Measurements from ENCODE around the gene ELMO1. TPM values are rescaled to one million over a fixed set of nuclear protein-coding genes. Genes with fewer than 3 reads are reported as not detected.

ELMO1 gene
- total RNA-seq, 1 experiment from 2014 or later: 1.1 TPM

DNA sequence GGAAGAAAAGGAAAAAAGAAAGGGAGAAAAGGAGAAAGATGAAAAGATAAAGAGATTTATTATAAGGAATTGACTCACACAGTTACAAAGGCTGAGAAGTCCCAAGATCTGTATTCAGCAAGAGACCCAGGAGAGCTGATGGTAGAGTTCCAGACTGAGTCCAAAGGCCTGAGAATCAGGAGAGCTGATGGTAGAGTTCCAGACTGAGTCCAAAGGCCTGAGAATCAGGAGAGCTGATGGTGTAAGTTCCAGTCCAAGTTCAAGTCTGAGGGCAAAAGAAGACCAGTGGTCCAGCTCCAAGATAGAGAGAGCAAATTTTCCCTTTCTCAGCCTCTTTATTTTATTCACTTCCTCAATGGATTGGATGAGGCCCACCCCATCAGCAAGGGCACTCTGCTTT is 627.0 kb downstream of the ELMO1 start:
- H3K79me2 ChIP-seq (ENCODE audit: insufficient read depth, low read length): no peaks in the 10 kb centered on the region
- H3K9me2 ChIP-seq (ENCODE audit: insufficient read depth): no peaks in the 10 kb centered on the region
- DNase-seq (ENCODE audit: low read depth, low spot score) (no peak), ATAC-seq (no peak)
- H3K27ac ChIP-seq (ENCODE audit: low read depth, low read length): no peak overlapping the region
- intact Hi-C loops (cut with micrococcal nuclease): loop anchor here (10.0 kb wide), 1 partner anchor 363 kb away; no protein-coding TSS in a partner anchor
- no peak overlapping the region for H3K9ac ChIP-seq (ENCODE audit: low read length)
- no peaks in the 10 kb centered on the region for H4K20me1 ChIP-seq (ENCODE audit: insufficient read depth)
- H3K36me3 ChIP-seq (ENCODE audit: control insufficient read depth in 1 of 2, insufficient read depth in 2 of 2, low read length in 2 of 2): no peaks in the 10 kb centered on the region
- no TSS peak for BruUV-seq (replicated peaks)
- TF ChIP-seq CEBPB (IDR thresholded peaks at IDR 0.05; ENCODE audit: low read depth) (no peak), JUND (IDR thresholded peaks at IDR 0.05) (no peak), ELF1 (IDR thresholded peaks at IDR 0.05; ENCODE audit: borderline replicate concordance, low read depth) (no peak), SP1 (IDR thresholded peaks at IDR 0.05; ENCODE audit: low read depth) (no peak), RAD21 (IDR thresholded peaks at IDR 0.05; ENCODE audit: low read depth) (no peak), FOSL1 (IDR thresholded peaks at IDR 0.05; ENCODE audit: low read depth) (no peak), POLR2AphosphoS5 (IDR thresholded peaks at IDR 0.05; ENCODE audit: low read depth, low read length) (no peak)
- H3K4me2 ChIP-seq (ENCODE audit: low read length): no peak overlapping the region
- no peaks in the 10 kb centered on the region for H3K9me3 ChIP-seq (ENCODE audit: control insufficient read depth in 1 of 2, insufficient read depth in 1 of 2, low read depth in 1 of 2, low read length in 2 of 2)
- ChIA-PET RAD21 (ENCODE audit: low non-redundant PET in 1 of 2, low total read pairs in 2 of 2, uncharacterized antibody in 2 of 2, unreplicated experiment in 2 of 2) (no interaction called here), CTCF (no interaction called here), POLR2A (no interaction called here)
- H3K4me3 ChIP-seq (replicated peaks in 1 of 2; ENCODE audit: low read depth in 1 of 2, low read length in 2 of 2): no peak overlapping the region
- no peak overlapping the region for H2AFZ ChIP-seq (ENCODE audit: low read depth, low read length, poor library complexity, severe bottlenecking)
- H3K4me1 ChIP-seq (ENCODE audit: control insufficient read depth in 1 of 2, insufficient read depth in 2 of 2, low read length in 2 of 2): no peaks in the 10 kb centered on the region
- H3K27me3 ChIP-seq (ENCODE audit: insufficient read depth, low read length): peaks cover 9% of the 10 kb centered on the region; the same call in 1 of the 2 replicates

DNA sequence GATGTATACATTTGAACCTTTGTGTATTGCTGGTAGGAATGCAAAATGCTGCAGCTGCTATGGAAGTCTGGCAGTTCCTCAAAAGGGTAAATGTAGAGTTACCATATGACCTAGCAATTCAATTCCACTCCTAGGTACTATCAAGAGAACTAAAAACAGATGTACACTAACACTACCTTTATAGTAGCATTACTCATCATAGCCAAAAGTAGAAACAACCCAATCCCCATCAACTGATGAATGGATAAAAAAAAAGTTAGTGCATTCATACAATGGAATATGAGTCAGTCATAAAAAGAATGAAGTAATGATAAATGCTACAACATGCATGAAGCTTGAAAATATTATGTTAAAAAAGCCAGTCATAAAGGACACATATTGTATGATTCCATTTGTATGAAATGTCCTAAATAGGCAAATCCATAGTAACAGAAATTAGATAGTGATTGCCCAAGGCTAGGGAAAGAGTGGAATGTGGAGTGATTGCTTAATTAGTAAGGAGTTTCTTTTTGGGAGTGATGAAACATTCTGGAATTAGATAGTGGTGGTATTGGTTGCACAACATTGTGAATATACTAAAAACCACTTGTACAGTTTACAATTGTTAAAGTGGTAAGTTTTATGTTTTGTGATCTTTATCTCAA is 628.0 kb downstream of the ELMO1 start:
- Histone ChIP-seq H2AFZ (ENCODE audit: low read depth, low read length, poor library complexity, severe bottlenecking) (no peak overlapping the region), H3K9me2 (ENCODE audit: insufficient read depth) (no peaks in the 10 kb centered on the region), H3K4me2 (ENCODE audit: low read length) (no peak overlapping the region), H3K4me3 (replicated peaks in 1 of 2; ENCODE audit: low read depth in 1 of 2, low read length in 2 of 2) (no peak overlapping the region), H4K20me1 (ENCODE audit: insufficient read depth) (no peaks in the 10 kb centered on the region), H3K27me3 (ENCODE audit: insufficient read depth, low read length) (peaks cover 9% of the 10 kb centered on the region; the same call in 1 of the 2 replicates), H3K9me3 (ENCODE audit: control insufficient read depth in 1 of 2, insufficient read depth in 1 of 2, low read depth in 1 of 2, low read length in 2 of 2) (no peaks in the 10 kb centered on the region), H3K4me1 (ENCODE audit: control insufficient read depth in 1 of 2, insufficient read depth in 2 of 2, low read length in 2 of 2) (no peaks in the 10 kb centered on the region), H3K27ac (ENCODE audit: low read depth, low read length) (no peak overlapping the region), H3K36me3 (ENCODE audit: control insufficient read depth in 1 of 2, insufficient read depth in 2 of 2, low read length in 2 of 2) (no peaks in the 10 kb centered on the region), H3K9ac (ENCODE audit: low read length) (no peak overlapping the region), H3K79me2 (ENCODE audit: insufficient read depth, low read length) (no peaks in the 10 kb centered on the region)
- ChIA-PET RAD21 (ENCODE audit: low non-redundant PET in 1 of 2, low total read pairs in 2 of 2, uncharacterized antibody in 2 of 2, unreplicated experiment in 2 of 2) (no interaction called here), CTCF (no interaction called here), POLR2A (no interaction called here)
- no TSS peak for BruUV-seq (replicated peaks)
- DNase-seq (ENCODE audit: low read depth, low spot score) (no peak), ATAC-seq (no peak)
- intact Hi-C loops (cut with micrococcal nuclease): loop anchor here (10.0 kb wide), 1 partner anchor 364 kb away; no protein-coding TSS in a partner anchor
- TF ChIP-seq ZFX (IDR thresholded peaks at IDR 0.05) (no peak), SRF (IDR thresholded peaks at IDR 0.05; ENCODE audit: low read depth) (no peak), POLR2A (IDR thresholded peaks at IDR 0.05; ENCODE audit: borderline replicate concordance, extremely low read depth, insufficient read depth, insufficient read length) (no peak), TCF7L2 (IDR thresholded peaks at IDR 0.05; ENCODE audit: borderline replicate concordance, extremely low read depth, insufficient read depth, insufficient read length) (no peak), EGR1 (IDR thresholded peaks at IDR 0.05; ENCODE audit: low read depth) (no peak), FOSL1 (IDR thresholded peaks at IDR 0.05; ENCODE audit: low read depth) (no peak), ZNF274 (IDR thresholded peaks at IDR 0.05; ENCODE audit: low read depth, low read length) (no peak), CTCF (IDR thresholded peaks at IDR 0.05 in 2 of 3, conservative IDR thresholded peaks at IDR 0.05 in 1 of 3; ENCODE audit: borderline replicate concordance in 1 of 3, insufficient read depth in 1 of 3, low read depth in 2 of 3, low read length in 2 of 3) (no peak), EZH2 (IDR thresholded peaks at IDR 0.05) (no peak), SIN3A (IDR thresholded peaks at IDR 0.05; ENCODE audit: low read depth) (no peak), MAX (IDR thresholded peaks at IDR 0.05) (no peak), EZH2phosphoT487 (IDR thresholded peaks at IDR 0.05; ENCODE audit: borderline replicate concordance) (no peak), JUND (IDR thresholded peaks at IDR 0.05) (no peak), RAD21 (IDR thresholded peaks at IDR 0.05; ENCODE audit: low read depth) (no peak)
- TF ChIP-seq, protein P1, sequence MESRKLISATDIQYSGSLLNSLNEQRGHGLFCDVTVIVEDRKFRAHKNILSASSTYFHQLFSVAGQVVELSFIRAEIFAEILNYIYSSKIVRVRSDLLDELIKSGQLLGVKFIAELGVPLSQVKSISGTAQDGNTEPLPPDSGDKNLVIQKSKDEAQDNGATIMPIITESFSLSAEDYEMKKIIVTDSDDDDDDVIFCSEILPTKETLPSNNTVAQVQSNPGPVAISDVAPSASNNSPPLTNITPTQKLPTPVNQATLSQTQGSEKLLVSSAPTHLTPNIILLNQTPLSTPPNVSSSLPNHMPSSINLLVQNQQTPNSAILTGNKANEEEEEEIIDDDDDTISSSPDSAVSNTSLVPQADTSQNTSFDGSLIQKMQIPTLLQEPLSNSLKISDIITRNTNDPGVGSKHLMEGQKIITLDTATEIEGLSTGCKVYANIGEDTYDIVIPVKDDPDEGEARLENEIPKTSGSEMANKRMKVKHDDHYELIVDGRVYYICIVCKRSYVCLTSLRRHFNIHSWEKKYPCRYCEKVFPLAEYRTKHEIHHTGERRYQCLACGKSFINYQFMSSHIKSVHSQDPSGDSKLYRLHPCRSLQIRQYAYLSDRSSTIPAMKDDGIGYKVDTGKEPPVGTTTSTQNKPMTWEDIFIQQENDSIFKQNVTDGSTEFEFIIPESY (IDR thresholded peaks at IDR 0.05; ENCODE audit: extremely low read depth, insufficient replicate concordance, low read length): no peak
